ENCODE measurements around the gene CDIPT.

Gene CDIPT

GRCh38 chr16:29860218-29860617 lies 2.8 kb downstream of the CDIPT start:
- H3K4me3 ChIP-seq (ENCODE audit: low read depth, low read length): no peak overlapping the region

GRCh38 chr16:29858974-29859373 lies 4.1 kb downstream of the CDIPT start:
- H3K4me3 ChIP-seq (ENCODE audit: low read depth, low read length): no peak overlapping the region

GRCh38 chr16:29858149-29858849 lies 4.7 kb downstream of the CDIPT start:
- H3K4me3 ChIP-seq (ENCODE audit: low read depth, low read length): no peak overlapping the region

- no peak overlapping the region for H3K4me3 ChIP-seq (ENCODE audit: low read depth, low read length)
Measured at GRCh38 chr16:29857133-29857760, 5.8 kb downstream of the CDIPT start.

- H3K4me3 ChIP-seq (ENCODE audit: low read depth, low read length): no peak overlapping the region
Measured at GRCh38 chr16:29854520-29855100, 8.4 kb downstream of the CDIPT start.

- H3K4me3 ChIP-seq (ENCODE audit: low read depth, low read length): no peak overlapping the region
Measured at GRCh38 chr16:29852654-29853053, 10.4 kb downstream of the CDIPT start.

- no peak overlapping the region for H3K4me3 ChIP-seq (ENCODE audit: low read depth, low read length)
Measured at GRCh38 chr16:29850998-29851397, 12.0 kb downstream of the CDIPT start.

- H3K4me3 ChIP-seq (ENCODE audit: low read depth, low read length): no peak overlapping the region
Measured at GRCh38 chr16:29849505-29849904, 13.5 kb downstream of the CDIPT start.

- no peak overlapping the region for H3K4me3 ChIP-seq (ENCODE audit: low read depth, low read length)
Measured at GRCh38 chr16:29848420-29849297, 14.4 kb downstream of the CDIPT start.

- no peak overlapping the region for H3K4me3 ChIP-seq (ENCODE audit: low read depth, low read length)
Measured at GRCh38 chr16:29845656-29846055, 17.4 kb downstream of the CDIPT start.

- H3K4me3 ChIP-seq (ENCODE audit: low read depth, low read length): no peak overlapping the region
Measured at GRCh38 chr16:29844575-29845331, 18.3 kb downstream of the CDIPT start.

- H3K4me3 ChIP-seq (ENCODE audit: low read depth, low read length): no peak overlapping the region
Measured at GRCh38 chr16:29843931-29844330, 19.1 kb downstream of the CDIPT start.

- no peak overlapping the region for H3K4me3 ChIP-seq (ENCODE audit: low read depth, low read length)
Measured at GRCh38 chr16:29842732-29843346, 20.2 kb downstream of the CDIPT start.

GRCh38 chr16:29841631-29842030 lies 21.4 kb downstream of the CDIPT start:
- no peak overlapping the region for H3K4me3 ChIP-seq (ENCODE audit: low read depth, low read length)

GRCh38 chr16:29840240-29840639 lies 22.8 kb downstream of the CDIPT start:
- no peak overlapping the region for H3K4me3 ChIP-seq (ENCODE audit: low read depth, low read length)

- H3K4me3 ChIP-seq (ENCODE audit: low read depth, low read length): no peak overlapping the region
Measured at GRCh38 chr16:29839822-29840221, 23.2 kb downstream of the CDIPT start.

- H3K4me3 ChIP-seq (ENCODE audit: low read depth, low read length): no peak overlapping the region
Measured at GRCh38 chr16:29837841-29838240, 25.2 kb downstream of the CDIPT start.

- no peak overlapping the region for H3K4me3 ChIP-seq (ENCODE audit: low read depth, low read length)
Measured at GRCh38 chr16:29836623-29837022, 26.4 kb downstream of the CDIPT start.

- no peak overlapping the region for H3K4me3 ChIP-seq (ENCODE audit: low read depth, low read length)
Measured at GRCh38 chr16:29835926-29836325, 27.1 kb downstream of the CDIPT start.

GRCh38 chr16:29834079-29834478 lies 28.9 kb downstream of the CDIPT start:
- H3K4me3 ChIP-seq (ENCODE audit: low read depth, low read length): no peak overlapping the region
